ENCODE data around the gene NEURL3.
"Not testable (repeated sequence)": the region's sequence is repeated elsewhere in the genome, so short reads cannot be mapped to it uniquely, and the experiment has no call there.

Gene NEURL3, protein sequence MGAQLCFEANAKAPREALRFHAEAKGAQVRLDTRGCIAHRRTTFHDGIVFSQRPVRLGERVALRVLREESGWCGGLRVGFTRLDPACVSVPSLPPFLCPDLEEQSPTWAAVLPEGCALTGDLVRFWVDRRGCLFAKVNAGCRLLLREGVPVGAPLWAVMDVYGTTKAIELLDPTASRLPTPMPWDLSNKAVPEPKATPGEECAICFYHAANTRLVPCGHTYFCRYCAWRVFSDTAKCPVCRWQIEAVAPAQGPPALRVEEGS

DNA sequence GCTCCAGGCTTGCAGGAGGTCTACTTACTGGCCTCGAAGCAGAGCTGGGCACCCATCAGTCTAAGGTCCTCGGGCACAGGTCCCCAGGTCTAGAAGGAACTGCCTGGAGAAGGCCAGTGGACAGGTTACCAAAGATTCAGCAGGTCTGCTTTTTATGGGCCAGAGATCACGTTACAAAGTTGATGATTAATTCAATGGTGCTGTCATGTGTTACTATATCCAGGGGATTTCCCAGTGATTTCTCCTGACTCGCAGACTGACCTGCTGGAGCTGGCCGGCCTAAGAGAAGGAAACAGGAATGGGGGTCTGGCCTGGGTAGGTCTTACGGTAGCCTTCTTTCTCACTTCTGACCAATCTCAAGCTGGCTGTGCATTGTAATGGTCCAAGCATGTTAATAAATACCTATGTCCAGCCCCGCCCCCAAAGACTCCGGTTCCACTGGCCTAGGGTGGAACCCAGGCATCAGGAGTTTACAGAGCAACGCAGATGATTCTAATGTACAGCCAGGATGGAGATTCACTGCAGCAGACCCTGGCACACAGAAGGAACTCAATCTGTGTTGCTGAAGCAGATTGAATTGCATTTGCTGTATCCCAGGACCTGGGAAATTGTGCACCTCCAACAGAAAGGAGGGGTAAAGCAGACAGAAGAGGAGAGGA is at the start of gene NEURL3:
Gene NEURL3 (minus strand): TSS at position 127 of the 659 bp plus-strand sequence. CDS start 71 bp downstream, at position 56.
- DNase-seq (ENCODE audit: low read depth in 3 of 3, low spot score in 1 of 3): no peak

DNA sequence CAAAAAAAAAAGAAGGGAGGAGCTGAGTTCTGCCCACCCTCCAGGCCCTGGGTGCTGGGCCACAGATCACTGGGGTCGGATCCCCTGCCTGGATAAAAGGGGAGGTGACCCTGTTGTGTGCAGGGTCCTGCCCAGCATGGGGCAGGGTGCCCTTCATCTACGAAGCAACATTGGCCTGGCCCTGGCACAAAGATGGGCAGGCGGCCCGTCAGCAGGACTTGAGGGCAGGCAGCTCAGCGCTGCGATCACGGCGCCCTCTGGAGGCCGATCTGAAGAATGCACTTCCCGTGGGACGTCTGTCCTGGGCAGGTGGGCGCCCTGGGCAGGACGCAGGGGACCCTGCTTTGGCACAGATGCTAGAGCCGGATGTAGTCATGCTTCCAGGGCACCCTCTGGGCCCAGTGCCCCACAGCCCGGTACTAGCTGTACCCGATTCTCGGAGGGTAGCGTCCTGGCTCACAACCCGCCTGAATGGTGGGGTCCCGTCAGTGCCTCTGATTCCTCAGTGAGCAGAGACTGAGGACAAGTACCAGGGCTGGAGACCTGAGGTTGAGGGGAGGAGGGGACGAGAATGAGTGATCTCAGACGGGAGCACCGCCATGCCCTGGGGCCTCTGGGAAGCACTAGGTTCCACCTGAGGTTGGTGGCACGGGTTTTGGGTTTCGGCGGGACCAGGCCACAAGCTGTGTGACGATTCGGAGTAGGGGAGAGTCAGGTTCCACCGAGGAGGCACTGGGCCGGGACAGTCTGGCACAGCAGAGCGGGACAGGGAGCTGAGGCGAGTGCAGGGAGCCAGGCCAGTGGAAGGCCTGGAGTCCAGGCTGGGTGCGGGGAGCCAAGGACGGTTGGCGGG is 49.4 kb upstream of the NEURL3 start:
- peak in 2 of 3 donors; percentile 50 to 61 for DNase-seq (ENCODE audit: low read depth in 3 of 3, low spot score in 1 of 3)

DNA sequence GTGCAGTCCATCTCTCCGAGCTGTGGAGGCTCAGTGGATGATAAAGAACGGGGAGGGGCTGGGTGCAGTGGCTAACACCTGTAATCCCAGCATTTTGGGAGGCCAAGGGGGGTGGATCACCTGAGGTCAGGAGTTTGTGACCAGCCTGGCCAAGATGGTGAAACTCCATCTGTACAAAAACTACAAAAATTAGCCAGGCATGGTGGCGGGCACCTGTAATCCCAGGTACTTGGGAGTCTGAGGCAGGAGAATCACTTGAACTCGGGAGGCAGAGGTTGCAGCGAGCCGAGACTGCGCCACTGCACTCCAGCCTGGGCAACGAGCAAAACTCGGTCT is 48.8 kb upstream of the NEURL3 start:
- not testable (repeated sequence) for DNase-seq (ENCODE audit: low read depth in 3 of 3, low spot score in 1 of 3)

DNA sequence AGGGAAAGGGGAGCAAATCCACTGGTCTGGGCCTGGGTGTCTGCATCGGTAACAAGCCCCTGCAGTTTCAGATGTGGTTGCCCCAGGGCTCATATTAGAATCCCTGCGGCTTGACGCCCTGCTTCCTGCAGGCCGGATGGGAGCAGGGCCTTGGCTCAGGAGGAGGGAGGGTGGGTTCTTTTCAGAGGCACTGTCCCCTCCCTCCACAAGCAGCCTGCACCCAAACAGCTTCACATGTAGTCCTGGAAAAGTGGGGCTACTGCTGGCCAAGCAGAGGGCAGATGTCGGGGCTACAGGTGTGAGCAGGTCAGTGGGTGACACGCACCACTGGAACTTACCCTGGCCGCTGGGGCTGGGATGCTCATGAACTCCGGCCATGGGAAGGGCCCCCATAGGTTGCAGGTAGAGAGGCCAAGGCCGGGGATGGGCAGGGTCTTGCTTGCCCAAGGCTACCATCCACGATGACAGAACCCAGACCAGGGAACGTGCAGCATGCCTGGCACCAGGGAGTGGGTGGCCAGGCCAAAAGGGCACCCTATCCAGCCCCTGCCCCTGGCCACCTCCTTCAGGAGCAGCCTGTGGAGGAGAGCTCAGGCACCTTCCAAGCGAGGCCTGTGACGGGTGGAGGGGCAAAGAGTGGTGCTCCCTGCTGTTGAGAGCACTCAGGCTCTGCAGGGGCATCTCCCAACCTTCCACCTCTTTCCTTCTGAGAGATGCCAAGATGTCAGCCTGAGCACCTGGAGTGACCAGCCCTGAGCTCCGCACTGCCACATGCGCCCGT is 48.2 kb upstream of the NEURL3 start:
- DNase-seq (ENCODE audit: low read depth in 3 of 3, low spot score in 1 of 3): no peak

DNA sequence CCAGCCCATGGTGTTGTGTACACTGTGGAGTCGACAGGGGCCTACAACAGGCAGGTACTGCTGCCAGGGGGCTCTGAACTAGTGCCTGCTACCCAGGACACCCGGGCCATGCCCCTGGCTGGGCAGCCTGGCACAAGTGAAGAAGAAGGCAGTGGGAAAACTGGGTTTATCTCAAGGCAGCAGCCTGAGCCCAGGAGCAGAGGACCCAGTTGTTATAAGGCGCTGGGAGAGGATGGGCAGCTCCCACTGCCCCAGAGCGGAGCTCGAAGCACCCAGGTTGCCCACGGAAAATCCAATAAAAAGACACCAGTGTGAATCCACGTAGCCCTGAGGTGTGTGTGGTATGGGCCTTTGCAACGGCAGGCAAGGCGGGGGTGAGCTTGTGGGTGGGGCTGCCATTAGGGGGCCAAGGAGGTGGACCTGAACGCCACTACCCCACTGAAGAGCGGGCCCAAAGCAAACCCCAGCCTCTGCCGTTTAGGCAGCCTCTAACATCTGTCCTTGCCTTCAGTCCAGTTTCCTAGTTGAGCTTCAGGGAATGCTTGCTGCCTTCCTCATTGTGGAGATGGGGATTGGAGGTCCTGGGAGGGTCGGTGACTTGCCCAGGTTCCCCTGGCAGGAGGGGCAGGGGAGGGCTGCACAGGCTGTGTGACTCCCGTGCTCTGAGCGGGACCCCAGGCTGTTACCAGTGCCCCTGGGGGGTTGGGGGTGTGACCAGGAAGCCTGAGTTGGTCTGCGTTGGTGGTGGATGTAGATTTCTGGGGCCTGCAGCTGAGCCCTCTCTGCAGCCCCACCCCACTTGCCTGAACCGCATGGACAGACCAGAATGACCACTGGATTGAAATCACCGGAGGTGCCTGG is 47.4 kb upstream of the NEURL3 start:
- DNase-seq (ENCODE audit: low read depth in 3 of 3, low spot score in 1 of 3): no peak

DNA sequence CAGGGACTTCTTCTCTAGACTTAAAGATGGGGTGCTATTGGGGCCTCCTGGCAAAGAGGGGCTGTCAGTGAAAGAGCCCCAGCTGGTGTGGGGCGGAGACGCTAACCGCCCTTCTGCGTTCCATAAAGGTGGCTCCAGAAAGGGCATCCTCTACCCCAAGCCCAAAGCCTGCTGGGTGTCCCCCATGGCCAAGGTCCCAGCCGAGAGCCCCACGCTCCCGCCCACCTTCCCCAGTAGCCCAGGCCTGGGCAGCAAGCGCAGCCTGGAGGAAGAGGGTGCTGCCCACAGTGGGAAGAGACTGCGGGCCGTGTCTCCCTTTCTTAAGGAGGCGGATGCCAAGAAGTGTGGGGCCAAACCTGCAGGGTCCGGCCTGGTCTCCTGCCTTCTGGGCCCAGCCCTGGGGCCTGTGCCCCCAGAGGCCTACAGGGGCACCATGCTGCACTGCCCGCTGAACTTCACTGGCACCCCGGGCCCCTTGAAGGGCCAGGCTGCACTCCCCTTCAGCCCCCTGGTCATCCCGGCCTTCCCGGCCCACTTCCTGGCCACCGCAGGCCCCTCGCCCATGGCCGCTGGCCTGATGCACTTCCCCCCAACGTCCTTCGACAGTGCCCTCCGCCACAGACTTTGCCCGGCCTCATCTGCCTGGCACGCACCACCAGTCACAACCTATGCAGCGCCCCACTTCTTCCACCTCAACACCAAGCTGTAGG is 46.6 kb upstream of the NEURL3 start:
- DNase-seq (ENCODE audit: low read depth in 3 of 3, low spot score in 1 of 3): no peak

DNA sequence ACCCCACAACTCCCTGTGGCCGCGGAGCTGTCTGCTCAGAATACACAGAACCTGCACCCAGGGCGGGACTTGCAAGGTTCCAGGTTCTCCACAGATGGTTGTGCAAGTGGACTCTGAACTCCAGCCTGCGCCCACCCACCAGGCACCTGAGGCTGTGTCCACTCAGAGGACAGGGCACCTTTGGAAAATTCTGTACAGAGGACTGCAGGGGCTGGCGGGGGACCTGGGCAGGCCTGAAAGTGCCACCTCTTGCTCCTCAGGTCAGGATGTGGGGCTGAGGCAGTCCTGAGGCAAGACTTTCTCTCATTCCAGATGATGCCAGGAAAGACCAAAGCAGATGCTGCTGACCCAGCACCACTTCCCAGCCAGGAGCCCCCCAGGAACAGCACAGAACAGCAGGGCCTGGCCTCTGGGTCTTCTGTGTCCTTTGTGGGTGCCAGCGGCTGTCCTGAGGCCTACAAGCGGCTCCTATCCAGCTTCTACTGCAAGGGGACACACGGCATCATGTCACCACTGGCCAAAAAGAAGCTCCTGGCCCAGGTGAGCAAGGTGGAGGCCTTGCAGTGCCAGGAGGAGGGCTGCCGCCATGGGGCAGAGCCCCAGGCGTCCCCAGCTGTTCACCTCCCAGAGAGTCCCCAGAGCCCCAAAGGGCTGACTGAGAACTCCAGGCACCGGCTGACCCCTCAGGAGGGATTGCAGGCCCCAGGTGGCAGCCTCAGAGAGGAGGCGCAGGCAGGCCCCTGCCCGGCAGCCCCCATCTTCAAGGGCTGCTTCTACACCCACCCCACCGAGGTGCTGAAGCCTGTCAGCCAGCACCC is 45.8 kb upstream of the NEURL3 start:
- DNase-seq (ENCODE audit: low read depth in 3 of 3, low spot score in 1 of 3): no peak

DNA sequence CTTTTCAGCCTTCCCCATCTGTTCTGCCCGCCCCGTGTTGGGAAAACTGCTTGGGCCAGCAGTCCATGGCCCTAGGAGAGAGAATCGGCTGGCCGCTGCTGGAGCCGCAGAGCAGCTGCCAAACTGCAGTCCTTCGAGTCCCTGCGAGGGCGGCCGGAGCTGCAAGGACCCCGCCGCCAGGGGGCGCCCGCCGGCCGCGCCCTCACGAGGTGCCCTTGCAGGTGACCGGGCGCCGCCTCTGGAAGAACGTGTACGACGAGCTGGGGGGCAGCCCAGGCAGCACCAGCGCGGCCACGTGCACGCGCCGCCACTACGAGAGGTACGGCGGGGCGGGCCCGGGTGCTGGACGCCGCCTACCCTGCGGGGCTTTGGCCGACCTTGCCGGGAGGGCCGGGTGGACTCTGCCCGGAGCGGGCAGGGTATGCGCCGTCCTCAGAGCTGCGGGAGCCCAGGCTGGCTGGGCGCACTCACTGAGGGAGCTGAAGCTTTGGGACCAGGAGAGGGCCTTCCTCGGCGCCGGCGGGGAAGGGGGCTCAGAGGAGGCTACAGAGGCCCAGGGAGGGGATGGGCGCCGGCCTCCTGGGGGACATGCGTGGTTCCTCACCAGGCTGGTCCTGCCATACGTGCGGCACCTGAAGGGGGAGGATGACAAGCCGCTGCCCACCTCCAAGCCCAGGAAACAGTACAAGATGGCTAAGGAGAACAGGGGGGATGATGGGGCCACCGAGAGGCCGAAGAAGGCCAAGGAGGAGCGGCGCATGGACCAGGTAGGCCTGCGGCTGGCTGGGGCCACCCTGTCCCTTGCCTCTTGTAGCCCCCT is 45.0 kb upstream of the NEURL3 start:
- no peak for DNase-seq (ENCODE audit: low read depth in 3 of 3, low spot score in 1 of 3)

DNA sequence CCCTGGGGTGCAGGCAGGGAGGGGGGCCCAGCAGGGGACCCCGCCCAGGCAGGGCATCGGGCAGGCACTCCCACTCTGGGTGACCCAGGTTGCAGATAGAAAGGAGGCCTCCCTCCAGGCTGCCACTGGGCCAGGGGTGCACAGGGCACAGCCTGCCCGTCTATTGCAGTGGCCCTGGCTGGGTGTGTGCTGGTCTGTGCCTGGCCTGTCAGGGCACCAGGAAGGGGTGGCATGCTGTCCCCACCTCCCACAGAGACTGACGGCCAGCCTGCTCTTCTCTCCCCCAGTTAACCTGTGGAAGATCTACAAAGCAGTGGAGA is 44.3 kb upstream of the NEURL3 start:
- DNase-seq (ENCODE audit: low read depth in 3 of 3, low spot score in 1 of 3): no peak

DNA sequence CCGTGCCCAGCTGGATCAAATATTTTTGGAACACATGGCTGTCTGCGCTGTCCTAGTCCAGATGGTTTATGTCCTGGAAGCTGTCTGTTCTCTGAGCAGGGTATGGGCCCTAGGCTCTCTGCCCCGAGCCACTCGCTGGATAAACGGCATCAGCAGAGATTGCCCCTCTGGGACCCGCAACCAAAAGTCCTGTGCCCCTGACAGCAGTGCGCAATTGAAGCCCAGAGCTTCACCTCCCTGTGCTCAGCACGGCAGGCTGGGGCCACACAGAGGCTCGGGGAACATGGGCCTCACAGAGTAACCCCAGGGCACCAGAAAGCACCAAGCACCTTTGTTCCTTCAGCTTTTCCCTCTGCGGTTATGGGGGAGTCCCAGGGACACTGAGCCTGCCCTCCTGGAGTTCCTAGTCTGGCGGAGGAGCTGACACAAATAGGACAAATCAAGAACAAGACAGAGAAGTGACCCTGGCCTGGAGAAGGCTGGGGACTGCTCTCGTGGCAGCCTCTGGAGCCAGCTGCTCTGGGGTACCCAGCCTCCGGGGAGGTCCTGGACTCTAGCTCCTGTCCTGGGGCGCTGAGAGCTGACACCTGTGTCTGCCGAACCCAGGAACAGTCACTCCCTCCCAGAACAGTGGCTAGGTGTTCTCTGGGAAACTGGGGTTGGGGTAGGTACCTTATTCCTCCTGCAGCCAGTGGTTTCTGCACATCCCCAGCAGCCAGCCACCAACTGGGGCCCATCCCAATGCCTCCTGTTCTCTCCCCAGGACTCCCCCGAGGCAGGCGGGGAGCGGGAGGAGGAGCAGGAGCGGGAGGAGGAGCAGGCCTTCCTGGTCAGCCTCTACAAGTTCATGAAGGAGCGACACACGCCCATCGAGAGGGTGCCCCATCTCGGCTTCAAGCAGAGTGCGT is 43.7 kb upstream of the NEURL3 start:
- no peak for DNase-seq (ENCODE audit: low read depth in 3 of 3, low spot score in 1 of 3)

DNA sequence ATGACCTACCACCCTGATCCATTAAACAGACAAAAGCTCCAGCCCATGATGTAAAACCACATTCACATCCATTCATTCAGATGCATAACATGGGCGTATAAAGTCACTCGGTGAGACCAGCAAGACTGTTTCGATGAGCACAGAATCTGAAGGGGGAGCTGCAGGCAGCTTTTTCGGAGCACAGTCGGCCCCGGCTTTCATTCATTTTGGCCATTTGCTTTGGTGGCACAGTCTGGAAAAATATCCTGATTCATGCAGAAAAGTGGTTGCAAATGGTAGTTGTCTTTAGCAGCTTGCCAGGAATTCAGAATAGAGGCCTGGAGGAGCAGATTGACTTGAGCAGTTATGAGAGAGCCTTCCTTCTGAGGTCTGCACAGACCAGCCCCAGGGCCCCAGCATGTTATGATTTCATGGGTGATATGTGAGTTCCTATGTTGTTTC is 42.6 kb upstream of the NEURL3 start:
- no peak for DNase-seq (ENCODE audit: low read depth in 3 of 3, low spot score in 1 of 3)

DNA sequence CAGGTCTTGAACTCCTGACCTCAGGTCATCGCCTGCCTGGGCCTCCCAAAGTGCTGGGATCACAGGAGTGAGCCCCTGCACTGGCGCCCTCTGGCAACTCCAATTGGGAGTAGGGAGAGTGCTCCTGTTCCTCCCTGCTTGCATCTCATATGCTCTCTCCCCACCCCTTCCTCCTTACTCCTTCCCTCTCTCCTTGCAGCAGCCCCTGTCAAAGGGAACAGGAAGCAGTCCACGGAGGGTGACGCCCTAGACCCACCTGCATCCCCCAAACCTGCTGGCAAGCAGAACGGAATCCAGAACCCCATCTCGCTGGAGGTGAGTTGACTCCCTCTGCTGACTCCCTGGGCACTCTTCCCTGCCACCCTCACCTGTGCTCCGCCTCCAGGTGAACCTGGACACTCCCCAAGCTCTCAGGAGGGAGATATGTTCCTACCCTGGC is 42.1 kb upstream of the NEURL3 start:
- no peak for DNase-seq (ENCODE audit: low read depth in 3 of 3, low spot score in 1 of 3)

DNA sequence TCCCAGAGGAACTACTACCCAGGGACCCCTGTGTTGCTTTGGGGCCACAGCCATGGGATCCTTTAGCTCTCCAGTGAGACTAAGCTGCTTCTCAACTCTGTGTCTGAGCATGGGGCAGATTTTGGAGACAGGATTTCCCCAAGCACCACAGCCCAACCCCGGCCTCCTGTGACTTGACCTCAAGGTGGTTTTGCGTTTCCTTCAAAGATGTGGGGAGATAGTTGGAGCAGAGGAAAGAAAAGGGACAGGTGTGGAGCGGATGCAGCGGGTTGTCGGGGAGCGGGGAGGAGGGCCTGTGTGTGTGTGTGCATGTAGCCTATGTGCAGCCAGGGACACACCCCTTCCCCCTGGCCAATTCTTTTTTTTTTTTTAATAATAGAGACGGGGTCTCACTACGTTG is 41.6 kb upstream of the NEURL3 start:
- no peak for DNase-seq (ENCODE audit: low read depth in 3 of 3, low spot score in 1 of 3)

DNA sequence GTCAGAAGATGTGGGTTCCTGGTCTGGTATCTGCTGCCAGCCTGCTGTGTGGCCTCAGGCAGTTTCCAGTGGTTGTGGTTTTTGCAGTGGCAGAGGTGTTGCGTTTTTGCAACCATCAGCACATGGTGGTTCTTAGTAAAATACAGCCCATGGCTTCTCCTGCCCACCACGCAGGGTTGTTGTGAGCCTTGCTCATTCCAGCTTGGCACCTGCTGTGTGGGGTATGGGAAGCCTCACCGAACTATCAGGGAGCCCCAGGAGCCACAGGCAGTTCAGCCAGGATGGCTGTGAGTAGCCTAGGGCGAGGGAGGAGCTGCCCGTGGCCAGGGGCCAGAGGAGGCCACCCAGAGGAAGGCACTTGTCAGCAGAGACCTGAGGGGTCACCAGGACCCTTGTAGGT is 41.2 kb upstream of the NEURL3 start:
- no peak for DNase-seq (ENCODE audit: low read depth in 3 of 3, low spot score in 1 of 3)

DNA sequence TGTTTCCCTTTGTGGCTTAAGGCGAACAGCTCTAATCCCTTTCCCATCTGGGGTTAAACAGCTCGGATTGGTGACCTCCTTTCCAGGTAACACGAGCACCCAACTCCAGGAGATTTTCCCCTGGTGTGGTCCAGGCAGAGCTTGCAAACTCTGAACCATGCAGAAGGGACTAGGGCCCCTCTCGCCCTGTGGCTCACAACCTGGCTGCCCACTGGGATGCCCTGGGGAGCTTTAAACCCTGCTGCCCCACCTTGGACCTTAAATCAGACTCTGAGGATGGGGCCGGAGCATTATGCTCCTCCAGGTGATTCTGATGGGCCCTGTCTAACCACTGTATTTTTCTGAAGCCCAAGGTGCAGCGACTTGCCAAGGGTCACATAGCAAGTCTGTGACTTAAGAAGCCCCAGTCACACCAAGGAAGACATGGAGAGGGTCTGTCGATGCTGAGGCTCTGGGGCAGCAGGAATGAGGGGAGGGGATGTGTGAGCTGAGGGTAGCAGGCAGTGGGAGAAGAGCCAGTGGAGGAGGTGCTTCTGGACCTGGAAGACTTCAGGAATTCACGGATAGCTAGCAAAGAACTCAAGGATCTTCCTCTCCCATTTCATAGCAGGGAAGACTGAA is 37.3 kb upstream of the NEURL3 start:
- DNase-seq (ENCODE audit: low read depth in 3 of 3, low spot score in 1 of 3): no peak

DNA sequence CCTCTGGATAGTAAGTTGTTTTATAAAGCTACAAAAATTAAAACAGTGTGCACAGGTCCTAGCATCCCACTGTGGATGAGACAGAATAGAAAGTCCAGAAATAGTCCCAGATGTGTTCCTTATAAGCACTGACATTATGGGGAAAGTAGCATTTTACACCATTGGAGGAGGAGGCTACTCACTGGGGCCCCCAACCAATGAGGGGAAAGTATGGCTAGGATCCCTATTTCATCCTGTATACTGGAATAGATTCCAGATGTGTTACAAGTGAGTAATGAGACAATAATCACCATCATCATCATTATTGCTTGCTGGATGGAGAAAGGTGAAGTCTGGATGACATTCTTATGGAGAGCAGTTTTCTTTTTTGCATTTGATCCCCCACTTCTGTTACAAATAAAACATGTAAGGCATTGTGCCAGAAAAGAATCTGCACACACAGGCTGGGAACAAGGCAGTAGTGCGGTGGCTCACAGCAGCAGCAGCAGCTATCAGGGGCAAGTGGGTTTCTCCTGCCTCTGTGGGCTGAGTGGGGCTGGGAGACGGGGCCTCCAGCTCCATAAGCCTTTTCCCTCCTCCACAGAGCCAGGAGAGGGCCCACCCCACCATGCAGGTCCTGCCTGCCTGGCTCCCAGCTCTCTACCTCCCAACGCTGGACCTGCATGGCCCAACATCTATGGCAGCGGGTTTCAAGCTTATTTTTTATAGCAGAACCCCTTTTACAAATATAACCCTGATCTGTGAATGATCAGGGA is 36.4 kb upstream of the NEURL3 start:
- DNase-seq (ENCODE audit: low read depth in 3 of 3, low spot score in 1 of 3): no peak
